Mammary epithelial cell (primary cell): ENCODE measurements around the gene FAM228B.

Experiments used
- EZH2 ChIP-seq: IDR thresholded peaks from 2 replicates; pipeline ENCODE4 v1.6.1; 2012; ENCODE audit warnings: low read length, inconsistent platforms, borderline replicate concordance
- TF ChIP-seq, protein P1 (sequence below), 2 donors: IDR thresholded peaks in 1 of 2; conservative IDR thresholded peaks in 1 of 2; 2 replicates each; pipeline ENCODE4 v1.5.1; 2011 to 2012; ENCODE audit warnings: inconsistent platforms in 2 of 2, low read length in 2 of 2, mild to moderate bottlenecking in 2 of 2, control low read depth in 1 of 2, low read depth in 1 of 2; ENCODE audit not compliant: insufficient read depth in 1 of 2; ENCODE audit errors: extremely low read depth in 1 of 2

DNA sequence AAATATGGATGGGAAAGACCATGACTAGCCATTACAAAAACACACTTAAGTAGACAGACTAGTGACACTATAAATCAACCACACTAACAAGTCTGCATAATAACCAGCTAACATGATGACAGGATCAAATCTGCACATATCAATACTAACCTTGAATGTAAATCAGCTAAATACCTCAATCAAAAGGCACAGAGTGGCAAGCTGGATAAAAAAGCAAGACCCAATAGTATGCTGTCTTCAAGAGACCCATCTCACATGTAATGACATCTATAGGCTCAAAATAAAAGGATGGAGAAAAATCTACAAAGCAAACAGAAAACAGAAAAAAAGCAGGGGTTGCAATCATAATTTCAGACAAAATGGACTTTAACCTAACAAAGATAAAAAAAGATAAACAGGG lies 16.5 kb upstream of the FAM228B start:
- TF ChIP-seq, protein P1, sequence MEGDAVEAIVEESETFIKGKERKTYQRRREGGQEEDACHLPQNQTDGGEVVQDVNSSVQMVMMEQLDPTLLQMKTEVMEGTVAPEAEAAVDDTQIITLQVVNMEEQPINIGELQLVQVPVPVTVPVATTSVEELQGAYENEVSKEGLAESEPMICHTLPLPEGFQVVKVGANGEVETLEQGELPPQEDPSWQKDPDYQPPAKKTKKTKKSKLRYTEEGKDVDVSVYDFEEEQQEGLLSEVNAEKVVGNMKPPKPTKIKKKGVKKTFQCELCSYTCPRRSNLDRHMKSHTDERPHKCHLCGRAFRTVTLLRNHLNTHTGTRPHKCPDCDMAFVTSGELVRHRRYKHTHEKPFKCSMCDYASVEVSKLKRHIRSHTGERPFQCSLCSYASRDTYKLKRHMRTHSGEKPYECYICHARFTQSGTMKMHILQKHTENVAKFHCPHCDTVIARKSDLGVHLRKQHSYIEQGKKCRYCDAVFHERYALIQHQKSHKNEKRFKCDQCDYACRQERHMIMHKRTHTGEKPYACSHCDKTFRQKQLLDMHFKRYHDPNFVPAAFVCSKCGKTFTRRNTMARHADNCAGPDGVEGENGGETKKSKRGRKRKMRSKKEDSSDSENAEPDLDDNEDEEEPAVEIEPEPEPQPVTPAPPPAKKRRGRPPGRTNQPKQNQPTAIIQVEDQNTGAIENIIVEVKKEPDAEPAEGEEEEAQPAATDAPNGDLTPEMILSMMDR (conservative IDR thresholded peaks at IDR 0.05 in 1 of 2, IDR thresholded peaks at IDR 0.05 in 1 of 2; ENCODE audit: extremely low read depth in 1 of 2, insufficient read depth in 1 of 2, low read depth in 1 of 2, low read length in 2 of 2), result no peak
- TF ChIP-seq EZH2, result no peak
